K562 treated with DMSO at 1 percent for 48 hours (cell line): Measurements from ENCODE around the gene DRG2. TPM values are rescaled to one million over a fixed set of nuclear protein-coding genes. Genes with fewer than 3 reads are reported as not detected.

Experiments
- total RNA-seq: library from RNA; unstranded; fragments of 300-600 nt; gene quantifications from 2 replicates; pipeline ENCODE4 v1.2.3, GENCODE V29; 2022; ENCODE audit warnings: low replicate concordance; ENCODE audit errors: extremely low read depth

Gene DRG2
- not detected in 2 replicates for total RNA-seq

GRCh38 chr17:18087610-18088491 is at the start of gene DRG2:
Gene DRG2, plus strand, starts transcription at chr17:18087948. Its CDS starts 76 bp downstream, at chr17:18088024.

GRCh38 chr17:18038861-18039534 is 48.8 kb upstream of the DRG2 start, which contains the start of the genes ATPAF2 and GID4:
Gene ATPAF2, minus strand, starts transcription at chr17:18039168. Its CDS starts 155 bp downstream, at chr17:18039013.
Gene GID4, plus strand, starts transcription at chr17:18039408. Its CDS starts 57 bp downstream, at chr17:18039465.

GRCh38 chr17:18108401-18109312 is 20.9 kb downstream of the DRG2 start, which contains the start of gene MYO15A:
Gene MYO15A, plus strand, starts transcription at chr17:18108756. Its CDS starts 10,045 bp downstream, at chr17:18118801.

Other genes with a start within 250 kb of the DRG2 start
- gene TOM1L2, start 115.5 kb upstream of the DRG2 start, total RNA-seq, result not detected in 2 replicates
- gene DRC3, start 115.1 kb upstream of the DRG2 start, total RNA-seq, result not detected in 2 replicates
- gene ATPAF2, start 48.8 kb upstream of the DRG2 start, total RNA-seq, result not detected in 2 replicates
- gene GID4, start 48.5 kb upstream of the DRG2 start, total RNA-seq, result not detected in 2 replicates
- not detected in 2 replicates for gene MYO15A, start 20.8 kb downstream of the DRG2 start, total RNA-seq
- gene ALKBH5, start 95.9 kb downstream of the DRG2 start, total RNA-seq, result not detected in 2 replicates
- gene LLGL1, start 137.7 kb downstream of the DRG2 start, total RNA-seq, result not detected in 2 replicates
- gene FLII, start 170.8 kb downstream of the DRG2 start, total RNA-seq, result 710 TPM in 1 of 2 replicates, not detected in the other
- not detected in 2 replicates for gene MIEF2, start 172.7 kb downstream of the DRG2 start, total RNA-seq
- 176 TPM in 1 of 2 replicates, not detected in the other for gene TOP3A, start 227.0 kb downstream of the DRG2 start, total RNA-seq
- not detected in 2 replicates for gene SMCR8, start 227.3 kb downstream of the DRG2 start, total RNA-seq